Left lobe of liver (tissue), 2 donors: ENCODE data around the gene FCAR. TPM values are rescaled to one million over a fixed set of nuclear protein-coding genes. Genes with fewer than 3 reads are reported as not detected.
A peak's percentile ranks its signal among the peaks of the same experiment; 100 is the strongest.
"Not testable (repeated sequence)": the region's sequence is repeated elsewhere in the genome, so short reads cannot be mapped to it uniquely, and the experiment has no call there.

ENCODE experiments used
- ATAC-seq: fragments of 200-7000 bp; cut with Tn5 transposase; one replicate; pipeline ENCODE4 v1.9.1; 2020; ENCODE audit warnings: mild to moderate bottlenecking, moderate library complexity
- DNase-seq: peaks from one replicate; pipeline ENCODE4 v3.0.0-alpha.2; 2020; ENCODE audit warnings: low spot score
- total RNA-seq: library from RNA; stranded (reverse); gene quantifications from one replicate; pipeline ENCODE4 v1.2.1, GENCODE V29; 2021
- donor health status: DM: no; HTN: no; CAD: no; lungs with moderate emphysema.
- donor health status: DM: no; HTN: yes; CAD: no.

The FCAR gene
- total RNA-seq, result 0.55 TPM

- DNase-seq (no peak), ATAC-seq (no peak)
Observed at GRCh38 chr19:54873990-54874389, at the start of gene FCAR. FCAR (plus strand) TSS chr19:54874235; CDS start chr19:54874290, 55 bp downstream.

- not testable (repeated sequence) for DNase-seq, ATAC-seq
Observed at GRCh38 chr19:54824416-54824815, 49.6 kb upstream of the FCAR start.

GRCh38 chr19:54825326-54825725 lies 48.7 kb upstream of the FCAR start:
- not testable (repeated sequence) for DNase-seq, ATAC-seq

- not testable (repeated sequence) for ATAC-seq
Observed at GRCh38 chr19:54828064-54828463, 46.0 kb upstream of the FCAR start.

GRCh38 chr19:54832496-54832895 lies 41.5 kb upstream of the FCAR start, which contains the start of gene KIR2DS4:
KIR2DS4 (plus strand) TSS chr19:54832676.
- not testable (repeated sequence) for DNase-seq, ATAC-seq

More at GRCh38 chr19:54828064-54828463, 46.0 kb upstream of the FCAR start:
- DNase-seq, result not testable (repeated sequence)

GRCh38 chr19:54835126-54835525 lies 38.9 kb upstream of the FCAR start:
- not testable (repeated sequence) for ATAC-seq, DNase-seq

- not testable (repeated sequence) for ATAC-seq, DNase-seq
Observed at GRCh38 chr19:54837522-54837921, 36.5 kb upstream of the FCAR start.

GRCh38 chr19:54843171-54843570 lies 30.9 kb upstream of the FCAR start:
- not testable (repeated sequence) for DNase-seq, ATAC-seq

- not testable (repeated sequence) for DNase-seq, ATAC-seq
Observed at GRCh38 chr19:54850061-54850640, 23.9 kb upstream of the FCAR start, which contains the start of gene KIR3DL2. KIR3DL2 (plus strand) TSS chr19:54850443; CDS start chr19:54850476, 33 bp downstream.

GRCh38 chr19:54850930-54851329 lies 23.1 kb upstream of the FCAR start:
- peak; percentile 30 for ATAC-seq
- DNase-seq, result no peak

GRCh38 chr19:54851353-54851752 lies 22.7 kb upstream of the FCAR start:
- ATAC-seq (no peak), DNase-seq (no peak)

GRCh38 chr19:54855241-54855640 lies 18.8 kb upstream of the FCAR start:
- not testable (repeated sequence) for ATAC-seq, DNase-seq

GRCh38 chr19:54858476-54858875 lies 15.6 kb upstream of the FCAR start:
- not testable (repeated sequence) for DNase-seq, ATAC-seq

- DNase-seq, ATAC-seq: not testable (repeated sequence)
Observed at GRCh38 chr19:54859421-54859820, 14.6 kb upstream of the FCAR start.

- DNase-seq, ATAC-seq: not testable (repeated sequence)
Observed at GRCh38 chr19:54863459-54863858, 10.6 kb upstream of the FCAR start.

- DNase-seq, result no peak
- no peak for ATAC-seq
Observed at GRCh38 chr19:54871696-54872095, 2.3 kb upstream of the FCAR start.

GRCh38 chr19:54875506-54875905 lies 1.5 kb downstream of the FCAR start:
- no peak for ATAC-seq
- DNase-seq, result no peak

- no peak for ATAC-seq
- DNase-seq, result no peak
Observed at GRCh38 chr19:54877471-54877870, 3.4 kb downstream of the FCAR start.

- DNase-seq (no peak), ATAC-seq (no peak)
Observed at GRCh38 chr19:54881884-54882283, 7.8 kb downstream of the FCAR start.

- no peak for ATAC-seq
Observed at GRCh38 chr19:54882758-54883157, 8.7 kb downstream of the FCAR start.

GRCh38 chr19:54883228-54883627 lies 9.2 kb downstream of the FCAR start:
- DNase-seq, result no peak
- ATAC-seq, result no peak

More at GRCh38 chr19:54882758-54883157, 8.7 kb downstream of the FCAR start:
- DNase-seq, result no peak

- ATAC-seq (no peak), DNase-seq (no peak)
Observed at GRCh38 chr19:54888239-54888638, 14.2 kb downstream of the FCAR start.
